GM12865 (cell line): Measurements from ENCODE around the gene HIGD1B.
A peak's percentile ranks its signal among the peaks of the same experiment; 100 is the strongest.

Source experiments
- DNase-seq: peaks from one replicate; pipeline ENCODE4 v3.0.0; 2010; ENCODE audit warnings: low read depth
- H3K4me3 ChIP-seq: 2 replicates; pipeline ENCODE4 v1.5.1; 2011; ENCODE audit warnings: mild to moderate bottlenecking, low read depth, low read length, control low read depth
- TF ChIP-seq, protein P1 (sequence below): IDR thresholded peaks from 2 replicates; pipeline ENCODE4 v1.5.1; 2011; ENCODE audit warnings: low read length, control low read depth, low read depth, inconsistent platforms; ENCODE audit not compliant: insufficient read depth; ENCODE audit errors: missing control alignments

The HIGD1B gene

DNA sequence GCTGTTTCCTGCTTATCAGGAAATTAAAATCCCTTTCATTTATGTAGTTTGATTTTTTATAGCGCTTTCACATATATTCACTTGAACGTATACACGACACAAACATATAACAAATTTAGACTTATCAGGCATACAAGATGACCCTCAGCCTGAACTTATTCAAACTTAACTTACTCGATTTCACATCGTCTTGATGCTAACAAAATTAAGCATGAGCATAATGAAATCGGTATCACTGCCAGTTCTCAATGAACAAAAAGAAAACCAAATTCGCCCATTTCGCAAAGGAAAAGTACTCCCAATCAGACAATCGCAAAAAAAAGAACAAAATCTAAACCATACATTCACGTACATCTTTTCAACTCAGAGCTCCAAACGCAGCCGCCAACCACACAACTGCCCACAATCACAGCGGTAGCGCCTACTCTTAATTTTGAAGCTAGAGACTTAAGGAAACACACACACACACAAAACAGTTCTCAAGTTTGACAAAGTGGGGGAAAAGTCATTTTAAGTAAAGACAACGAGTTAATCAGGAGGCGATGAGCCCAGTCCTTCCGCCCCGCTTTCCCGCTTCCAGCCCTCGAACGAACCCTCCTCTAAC lies 18.7 kb upstream of the HIGD1B start:
- H3K4me3 ChIP-seq = peak overlapping the region; percentile 43
- TF ChIP-seq, protein P1, sequence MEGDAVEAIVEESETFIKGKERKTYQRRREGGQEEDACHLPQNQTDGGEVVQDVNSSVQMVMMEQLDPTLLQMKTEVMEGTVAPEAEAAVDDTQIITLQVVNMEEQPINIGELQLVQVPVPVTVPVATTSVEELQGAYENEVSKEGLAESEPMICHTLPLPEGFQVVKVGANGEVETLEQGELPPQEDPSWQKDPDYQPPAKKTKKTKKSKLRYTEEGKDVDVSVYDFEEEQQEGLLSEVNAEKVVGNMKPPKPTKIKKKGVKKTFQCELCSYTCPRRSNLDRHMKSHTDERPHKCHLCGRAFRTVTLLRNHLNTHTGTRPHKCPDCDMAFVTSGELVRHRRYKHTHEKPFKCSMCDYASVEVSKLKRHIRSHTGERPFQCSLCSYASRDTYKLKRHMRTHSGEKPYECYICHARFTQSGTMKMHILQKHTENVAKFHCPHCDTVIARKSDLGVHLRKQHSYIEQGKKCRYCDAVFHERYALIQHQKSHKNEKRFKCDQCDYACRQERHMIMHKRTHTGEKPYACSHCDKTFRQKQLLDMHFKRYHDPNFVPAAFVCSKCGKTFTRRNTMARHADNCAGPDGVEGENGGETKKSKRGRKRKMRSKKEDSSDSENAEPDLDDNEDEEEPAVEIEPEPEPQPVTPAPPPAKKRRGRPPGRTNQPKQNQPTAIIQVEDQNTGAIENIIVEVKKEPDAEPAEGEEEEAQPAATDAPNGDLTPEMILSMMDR = no peak
- DNase-seq = no peak

DNA sequence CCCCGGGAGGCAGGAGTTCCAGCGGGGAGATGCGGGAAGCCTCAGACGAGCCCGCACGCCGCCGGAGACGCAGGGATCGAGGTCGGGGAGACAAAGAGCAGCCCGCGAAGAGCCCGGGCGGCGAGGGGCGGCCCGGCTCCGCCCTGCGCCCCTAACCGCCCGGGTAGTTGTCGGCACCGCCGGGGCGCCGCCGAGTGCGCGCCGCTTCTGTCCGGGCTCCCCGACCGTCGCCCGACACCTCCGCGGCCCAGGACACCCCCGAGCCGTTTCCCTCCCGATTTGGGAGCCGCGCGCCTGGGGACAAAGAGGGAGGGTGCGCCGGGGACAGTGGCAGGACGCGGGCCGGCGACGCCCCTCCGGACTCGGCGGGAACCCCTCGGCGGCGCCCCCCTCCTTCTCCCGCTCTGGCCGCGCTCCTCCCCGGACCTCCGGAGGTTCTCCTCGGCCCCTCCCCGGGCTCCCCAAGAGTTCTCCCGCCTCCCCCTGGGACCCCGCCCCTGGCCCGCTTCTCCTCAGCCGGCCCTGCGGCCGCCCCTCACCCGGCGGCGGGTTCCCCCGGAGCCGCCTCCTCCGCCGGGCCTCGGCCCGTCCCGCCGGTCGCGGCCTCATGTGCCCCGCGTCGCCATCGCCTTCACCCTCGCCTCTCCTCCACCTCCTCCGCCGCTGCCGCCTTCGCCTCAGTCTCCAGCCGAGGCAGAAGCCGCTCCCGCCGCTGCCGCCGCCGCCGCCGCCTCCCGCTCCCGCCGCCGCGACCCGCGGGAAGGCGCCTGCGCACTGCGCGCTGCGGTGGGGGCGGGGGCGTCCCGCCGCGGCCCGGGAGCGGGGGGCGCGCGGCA lies 17.9 kb upstream of the HIGD1B start, which contains the start of gene GJC1:
GJC1 (minus strand) TSS at position 765 of the 836 bp plus-strand sequence. CDS start 24,470 bp downstream, outside the sequence.
- TF ChIP-seq, protein P1 = no peak
- peak; percentile 32 for DNase-seq
- peak within 1 kb of the TSS; percentile 49 for H3K4me3 ChIP-seq

DNA sequence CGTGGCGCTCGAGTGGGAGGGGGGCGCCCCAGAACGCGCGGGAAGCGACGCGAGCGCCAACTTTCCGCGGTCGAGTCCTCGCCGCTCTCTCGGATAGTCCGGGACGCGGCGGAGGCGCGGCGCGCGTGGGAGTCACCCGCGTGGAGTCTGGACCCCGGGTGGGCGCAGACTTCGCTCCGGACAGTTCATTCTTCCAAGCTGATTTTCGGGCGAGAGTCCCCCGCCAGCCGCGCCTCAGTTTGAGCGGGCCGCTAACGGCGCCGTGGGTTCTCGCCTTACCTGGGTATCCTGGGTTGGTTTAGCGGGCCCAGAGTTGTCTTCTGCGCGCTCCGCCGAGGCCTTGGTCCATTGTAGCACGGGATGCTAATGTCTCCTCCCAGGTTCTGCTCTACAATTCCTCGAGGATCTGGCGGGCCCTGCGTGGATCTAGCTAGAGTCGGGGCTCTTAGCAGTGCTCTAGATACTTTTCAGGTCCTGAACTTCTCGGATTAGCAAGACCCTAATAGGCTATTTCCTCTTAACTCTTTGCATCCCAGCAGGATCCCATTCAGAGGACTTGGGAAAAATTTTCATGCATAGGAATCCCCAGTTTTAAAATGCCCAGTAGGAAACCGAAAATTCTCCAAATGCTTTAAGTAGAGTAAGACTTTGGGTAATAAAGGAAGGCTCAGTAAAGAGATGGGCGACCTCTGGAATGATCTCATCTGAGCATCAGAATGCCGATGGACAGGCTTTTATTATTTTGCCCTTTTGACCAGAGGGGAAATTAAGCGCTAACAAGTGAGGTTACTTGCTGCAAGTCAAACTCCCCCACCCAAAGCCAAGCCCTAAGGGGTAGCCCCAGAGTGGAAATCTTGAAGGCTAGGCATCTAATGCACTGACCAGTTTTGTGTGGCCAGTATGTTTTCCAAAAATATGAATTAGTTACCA lies 17.1 kb upstream of the HIGD1B start:
- DNase-seq = no peak
- TF ChIP-seq, protein P1 = no peak

DNA sequence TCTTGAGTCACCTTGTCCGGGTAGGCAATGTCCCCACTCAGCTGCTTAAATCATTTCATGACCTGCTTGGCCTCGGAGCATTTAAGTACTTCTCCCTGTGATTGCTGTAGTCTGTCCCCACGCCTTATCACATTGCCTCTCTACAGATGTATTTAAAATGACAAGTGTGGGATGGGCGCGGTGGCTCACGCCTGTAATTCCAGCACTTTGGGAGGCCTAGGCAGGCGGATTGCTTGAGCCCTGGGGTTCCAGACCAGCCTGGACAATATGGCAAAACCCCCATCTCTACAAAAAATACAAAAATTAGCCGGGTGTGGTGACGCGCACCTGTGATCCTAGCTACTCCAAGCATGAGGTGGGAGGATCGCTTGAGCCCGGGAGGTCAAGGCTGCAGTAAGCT lies 16.3 kb upstream of the HIGD1B start:
- DNase-seq = no peak
- TF ChIP-seq, protein P1 = no peak
- no peak overlapping the region for H3K4me3 ChIP-seq

More for the DNA sequence above, 17.1 kb upstream of the HIGD1B start:
- peak overlapping the region; percentile 49 for H3K4me3 ChIP-seq

DNA sequence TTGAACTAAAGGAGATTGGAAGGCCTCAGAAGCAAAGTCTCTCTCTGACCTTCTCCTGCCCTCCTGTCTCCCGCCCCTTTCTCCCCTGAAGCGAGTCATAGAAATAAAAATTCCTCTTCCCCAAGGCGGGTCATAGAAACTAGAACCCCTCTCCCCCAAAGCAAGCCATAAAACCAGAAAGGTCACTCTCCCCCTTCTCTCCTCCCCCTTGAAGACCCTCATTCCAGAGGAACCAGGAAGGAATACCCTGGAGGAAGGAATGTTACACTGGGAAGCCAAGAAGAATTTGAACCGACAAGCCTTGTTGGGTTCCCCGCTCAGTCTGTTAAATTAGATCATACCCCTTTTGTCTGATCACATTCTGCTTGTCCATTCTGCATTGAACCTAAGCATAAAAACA lies 14.9 kb upstream of the HIGD1B start:
- DNase-seq = no peak
- TF ChIP-seq, protein P1 = no peak
- no peak overlapping the region for H3K4me3 ChIP-seq

DNA sequence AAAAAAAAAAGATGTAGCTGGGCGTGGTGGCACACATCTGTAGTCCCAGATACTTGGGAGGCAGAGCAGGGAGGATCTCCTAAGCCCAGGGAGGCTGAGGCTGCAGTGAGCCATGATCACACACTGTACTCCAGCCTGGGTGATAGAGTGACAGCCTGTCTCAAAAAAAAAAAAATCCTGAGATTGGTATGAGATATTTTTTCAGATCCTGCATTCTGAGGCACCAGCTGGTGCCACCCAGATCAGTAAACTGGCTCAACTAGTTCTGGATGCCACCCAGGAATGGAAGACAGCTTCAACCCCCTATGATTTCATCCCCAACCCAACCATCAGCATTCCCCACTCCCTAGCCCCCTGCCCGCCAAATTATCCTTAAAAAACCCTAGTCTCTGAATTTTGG lies 10.5 kb upstream of the HIGD1B start:
- DNase-seq = no peak
- TF ChIP-seq, protein P1 = no peak
- H3K4me3 ChIP-seq = no peak overlapping the region
